ENCODE results near the gene PYY.
A peak's percentile ranks its signal among the peaks of the same experiment; 100 is the strongest.
"Not testable (repeated sequence)": the region's sequence is repeated elsewhere in the genome, so short reads cannot be mapped to it uniquely, and the experiment has no call there.

The PYY gene

GRCh38 chr17:43978078-43978477, 24.3 kb upstream of the PYY start:
- no peak for DNase-seq

DNA sequence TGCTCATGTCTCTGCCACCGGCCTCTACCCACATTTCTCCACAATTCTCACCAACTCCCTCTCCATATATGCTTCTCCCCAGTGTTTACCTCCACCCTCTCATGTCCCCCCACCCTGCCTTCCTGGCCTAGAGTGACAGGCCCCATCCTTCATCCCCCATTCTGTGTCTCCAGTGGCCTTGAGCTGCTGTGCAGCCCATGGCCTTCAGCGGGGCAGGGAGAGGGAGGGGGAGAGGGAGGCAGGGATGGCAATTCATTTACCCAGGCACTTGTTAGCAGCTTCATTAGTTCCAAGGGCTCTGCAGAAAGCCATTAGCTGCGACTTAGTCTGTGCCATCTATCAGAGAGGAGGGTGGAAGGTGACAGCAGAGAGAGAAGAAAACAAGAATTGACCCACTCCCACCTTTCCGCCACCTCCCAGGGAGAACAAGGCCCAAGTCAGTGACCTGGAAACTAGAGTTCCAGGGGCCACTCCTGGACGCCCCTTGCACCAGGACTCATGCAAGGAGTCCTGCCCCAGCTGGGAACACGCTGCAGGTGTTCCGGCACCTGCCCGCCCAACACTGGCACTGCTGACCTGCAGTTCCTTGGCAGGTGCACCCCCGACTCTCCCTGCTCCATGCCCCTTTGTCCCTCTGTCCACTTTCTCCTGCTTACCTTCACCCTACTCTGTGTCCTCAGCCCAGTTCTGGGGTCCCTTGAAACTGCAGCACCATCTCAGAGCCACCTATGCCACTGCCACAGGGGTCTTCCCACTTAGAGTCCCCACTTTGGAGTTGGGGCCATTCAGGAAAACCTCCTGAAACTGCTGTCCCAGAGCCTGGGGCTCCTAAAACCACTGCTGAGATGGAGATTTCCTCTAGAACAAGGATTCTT, 23.5 kb upstream of the PYY start:
- no peak for DNase-seq

DNA sequence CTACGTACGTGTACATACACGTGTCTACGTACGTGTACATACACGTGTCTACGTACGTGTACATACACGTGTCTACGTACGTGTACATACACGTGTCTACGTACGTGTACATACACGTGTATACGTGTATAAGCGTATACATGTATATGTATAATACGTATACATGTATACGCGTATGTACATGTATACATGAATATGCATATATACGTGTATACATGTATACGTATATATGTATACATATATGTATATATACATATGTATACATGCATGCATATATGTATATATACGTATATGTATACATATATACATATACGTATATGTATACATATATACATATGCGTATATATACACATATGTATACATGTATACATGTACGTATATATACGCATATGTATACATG, 22.2 kb upstream of the PYY start:
- no peak for DNase-seq

- no peak for DNase-seq
Observed at GRCh38 chr17:43974382-43975266, 20.9 kb upstream of the PYY start.

- DNase-seq: not testable (repeated sequence)
Observed at GRCh38 chr17:43972444-43973212, 18.9 kb upstream of the PYY start.

DNA sequence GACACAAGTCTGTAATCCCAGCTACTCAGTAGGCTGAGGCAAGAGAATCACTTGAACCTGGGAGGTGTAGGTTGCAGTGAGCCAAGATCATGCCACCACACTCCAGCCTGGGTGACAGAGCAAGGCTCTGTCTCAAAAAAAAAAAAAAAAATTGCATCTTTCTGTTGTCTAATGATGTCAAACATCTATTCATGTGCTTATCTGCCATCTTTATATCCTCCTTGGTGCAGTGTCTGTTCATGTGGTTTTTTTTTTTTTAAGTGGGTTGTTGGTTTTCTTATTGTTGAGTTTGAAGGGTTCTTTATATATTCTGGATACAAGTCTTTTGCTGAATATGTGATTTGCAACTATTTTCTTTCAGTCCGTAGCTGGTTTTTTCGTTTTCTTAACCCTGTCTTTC, 17.7 kb upstream of the PYY start:
- DNase-seq: not testable (repeated sequence)

DNA sequence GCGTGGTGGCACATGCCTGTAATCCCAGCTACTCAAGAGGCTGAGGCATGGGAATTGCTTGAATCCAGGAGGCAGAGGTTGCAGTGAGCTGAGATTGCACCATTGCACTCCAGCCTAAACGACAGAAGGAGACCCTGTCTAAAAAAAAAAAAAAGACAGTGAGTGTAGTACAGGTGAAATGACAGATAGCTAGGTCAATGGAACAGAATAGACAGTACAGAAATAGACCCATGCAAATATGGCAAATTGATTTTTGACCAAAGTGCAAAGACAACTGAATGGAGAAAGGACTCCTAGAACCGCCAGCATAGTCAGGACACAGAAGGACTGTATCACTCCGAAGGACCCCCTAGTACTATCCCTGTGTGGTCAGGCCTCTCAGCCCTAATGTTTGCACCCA, 16.6 kb upstream of the PYY start:
- no peak for DNase-seq

- no peak for DNase-seq
Observed at GRCh38 chr17:43967251-43967875, 13.6 kb upstream of the PYY start.

- DNase-seq: no peak
Observed at GRCh38 chr17:43966276-43966675, 12.5 kb upstream of the PYY start.

DNA sequence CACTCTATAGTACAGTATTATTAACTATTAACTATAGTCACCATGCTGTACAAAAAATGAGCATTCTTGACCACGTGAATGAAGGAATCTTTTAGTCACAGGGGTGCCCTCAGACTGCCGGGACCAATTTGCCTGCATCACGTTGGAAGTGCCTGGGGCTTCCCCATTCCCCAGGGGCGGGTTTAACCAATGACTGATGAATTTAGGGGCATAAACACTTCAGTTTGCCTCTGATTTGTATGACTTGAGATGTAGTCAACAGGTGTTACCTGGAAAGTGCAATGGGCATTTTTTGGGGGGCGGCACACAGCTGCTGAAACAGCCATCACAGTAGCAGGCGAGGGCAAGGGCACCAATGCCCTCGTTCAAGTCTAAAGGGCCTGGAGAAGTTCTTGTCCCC, 8.7 kb upstream of the PYY start:
- no peak for DNase-seq

- no peak for DNase-seq
Observed at GRCh38 chr17:43961954-43962353, 8.2 kb upstream of the PYY start.

DNA sequence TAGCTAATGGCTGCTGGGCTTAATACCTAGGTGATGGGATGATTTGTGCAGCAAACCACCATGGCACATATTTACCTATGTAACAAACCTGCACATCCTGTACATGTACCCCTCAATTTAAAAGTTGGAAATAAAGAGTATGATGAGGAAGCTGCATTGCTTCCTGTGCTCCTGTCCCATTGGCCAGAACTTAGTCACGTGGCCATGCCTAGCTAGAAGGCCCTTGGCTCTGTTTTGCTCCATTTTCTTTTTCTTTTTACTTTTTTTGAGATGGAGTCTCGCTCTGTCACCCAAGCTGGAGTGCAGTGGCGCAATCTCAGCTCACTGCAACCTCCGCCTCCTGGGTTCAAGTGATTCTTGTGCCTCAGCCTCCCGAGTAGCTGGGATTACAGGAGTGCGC, 7.6 kb upstream of the PYY start:
- DNase-seq: not testable (repeated sequence)

DNA sequence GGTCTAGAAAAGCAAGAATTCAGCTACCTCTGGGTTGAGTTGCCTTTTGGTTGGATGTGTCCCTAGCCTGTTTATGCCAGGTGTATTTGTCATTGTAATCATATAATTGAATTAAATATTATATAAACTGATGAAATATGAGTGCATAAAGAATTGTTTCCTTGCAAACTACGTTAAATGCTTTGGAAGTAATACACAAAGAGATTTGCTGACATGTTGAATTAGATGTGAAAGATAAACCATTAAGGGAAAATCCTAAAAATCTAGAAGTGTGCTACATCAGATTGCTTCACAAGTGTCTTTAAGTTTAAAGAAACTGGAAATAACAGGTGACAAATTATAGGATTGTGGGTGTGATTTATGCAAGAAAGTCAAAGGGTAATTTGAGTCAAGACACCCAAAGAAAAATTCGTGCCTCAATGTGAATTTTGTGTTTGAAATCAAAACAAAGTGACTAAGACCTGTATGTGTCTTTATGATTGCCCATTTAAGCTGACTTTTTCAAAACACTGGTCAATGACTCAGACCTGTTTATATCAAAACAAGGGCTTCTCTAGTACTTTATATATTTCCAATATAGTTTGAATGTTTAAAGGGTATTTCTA, 5.1 kb upstream of the PYY start:
- DNase-seq: no peak

DNA sequence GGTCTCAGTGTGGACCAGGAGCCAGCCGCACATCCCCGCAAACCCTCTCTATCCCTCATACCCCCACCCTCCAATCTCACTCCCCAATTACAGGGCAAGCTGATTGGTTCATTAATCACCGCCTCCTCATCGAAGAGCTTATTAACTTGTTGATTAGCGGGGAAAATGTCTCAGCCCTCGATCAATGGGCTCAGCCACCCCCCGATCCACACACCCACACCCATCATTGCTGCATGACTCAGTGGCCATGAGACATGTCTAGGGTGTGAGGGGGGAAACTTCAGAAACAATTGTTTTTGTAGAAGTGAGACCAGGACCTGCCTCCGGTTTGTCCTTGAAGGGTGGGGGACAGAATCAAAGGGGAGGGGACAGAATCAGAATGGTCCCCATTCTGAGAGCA, 2.5 kb upstream of the PYY start:
- no peak for DNase-seq

GRCh38 chr17:43952724-43953666, 745 bp downstream of the PYY start:
- peak in 1 of 4 experiments; percentile 4 for DNase-seq

GRCh38 chr17:43952351-43952723, 1.4 kb downstream of the PYY start:
- DNase-seq: no peak

GRCh38 chr17:43951750-43952149, 2.0 kb downstream of the PYY start:
- DNase-seq: no peak

GRCh38 chr17:43950554-43950953, 3.2 kb downstream of the PYY start:
- DNase-seq: no peak

- DNase-seq: no peak
Observed at GRCh38 chr17:43949781-43950180, 4.0 kb downstream of the PYY start.

DNA sequence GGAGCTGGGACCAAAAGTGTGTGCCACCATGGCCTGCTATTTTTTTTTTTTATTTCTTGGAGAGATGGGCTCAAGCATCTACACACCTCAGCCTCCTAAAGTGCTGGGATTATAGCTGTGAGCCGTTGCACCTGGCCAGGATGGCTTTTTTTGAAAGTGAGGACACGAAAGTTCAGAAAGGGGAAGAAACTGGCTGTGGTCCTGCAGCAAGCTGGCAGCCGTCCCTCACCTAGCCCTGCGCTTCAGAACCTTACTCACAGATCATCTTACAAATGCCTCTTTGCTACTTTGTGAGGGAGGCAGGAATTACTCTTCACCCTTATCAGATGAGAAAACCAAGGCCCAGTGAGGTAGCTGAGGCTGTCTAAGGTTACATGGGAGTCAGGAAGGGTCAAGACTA, 7.0 kb downstream of the PYY start:
- no peak for DNase-seq
